ENCODE measurements around the gene LMO4. TPM values are rescaled to one million over a fixed set of nuclear protein-coding genes. Genes with fewer than 3 reads are reported as not detected.

Gene LMO4
- 10 to 100 TPM; 32.7 to 57.3 (median 52.1) TPM for total RNA-seq

- peak within 1 kb of the TSS; percentile 97 to 100 (median 98) for H3K27ac ChIP-seq
- WGBS, 2 donors = 2% methylated on average over 10 to 23 of the region's 93 CpGs
- H3K4me1 ChIP-seq = peaks cover 7 to 39% (median 7%) of the 10 kb centered on the region in 3 donors
- no peaks in the 10 kb centered on the region for H3K36me3 ChIP-seq
- H3K4me3 ChIP-seq = peak within 1 kb of the TSS; percentile 88 to 99 (median 92)
- no peaks in the 10 kb centered on the region for H3K27me3 ChIP-seq
- peak in 2 of 6 experiments; percentile 26 to 48 for TF ChIP-seq CTCF (IDR thresholded peaks at IDR 0.05)
- peak in 3 of 4 donors; percentile 87 to 96 (median 88) for TF ChIP-seq POLR2A (IDR thresholded peaks at IDR 0.05)
- intact Hi-C loops (cut with DNase I) = loop anchor here (10.0 kb wide), 1 partner anchor 626 kb away; no protein-coding TSS in a partner anchor
- no peaks in the 10 kb centered on the region for H3K9me3 ChIP-seq
- peak; percentile 86 for DNase-seq
Observed at GRCh38 chr1:87328272-87329050, at the start of gene LMO4. TSS of gene LMO4 (plus strand) at chr1:87328880. CDS start at chr1:87332016, 3,136 bp downstream.

- Histone ChIP-seq H3K9me3 (no peaks in the 10 kb centered on the region), H3K36me3 (no peaks in the 10 kb centered on the region), H3K27ac (peak overlapping the region in 2 of 4 donors; percentile 53 to 59), H3K4me1 (peaks cover 0 to 4% (median 0%) of the 10 kb centered on the region in 3 donors), H3K27me3 (no peaks in the 10 kb centered on the region), H3K4me3 (no peak overlapping the region)
- TF ChIP-seq POLR2A (IDR thresholded peaks at IDR 0.05) (no peak), CTCF (IDR thresholded peaks at IDR 0.05) (no peak)
- DNase-seq = no peak
- intact Hi-C loops (cut with DNase I) = no loop called here
- 80 to 88% methylated on average over 2 of the region's 2 CpGs for WGBS, 2 donors
Observed at GRCh38 chr1:87279536-87279875, 49.2 kb upstream of the LMO4 start.

- Histone ChIP-seq H3K27me3 (no peaks in the 10 kb centered on the region), H3K27ac (peak overlapping the region in 2 of 4 donors; percentile 53 to 59), H3K36me3 (no peaks in the 10 kb centered on the region), H3K4me1 (peaks cover 0 to 4% (median 0%) of the 10 kb centered on the region in 3 donors), H3K9me3 (no peaks in the 10 kb centered on the region), H3K4me3 (no peak overlapping the region)
- DNase-seq = no peak
- TF ChIP-seq POLR2A (IDR thresholded peaks at IDR 0.05) (no peak), CTCF (IDR thresholded peaks at IDR 0.05) (peak in 1 of 6 experiments; percentile 24)
- intact Hi-C loops (cut with DNase I) = loop anchor here (10.0 kb wide), 1 partner anchor 145 kb away; no protein-coding TSS in a partner anchor
- WGBS, 2 donors = 47 to 62% methylated on average over 1 to 2 of the region's 2 CpGs
Observed at GRCh38 chr1:87279966-87280535, 48.6 kb upstream of the LMO4 start.

GRCh38 chr1:87284456-87285240 lies 44.0 kb upstream of the LMO4 start:
- Histone ChIP-seq H3K4me1 (no peaks in the 10 kb centered on the region), H3K4me3 (no peak overlapping the region), H3K36me3 (no peaks in the 10 kb centered on the region), H3K9me3 (no peaks in the 10 kb centered on the region), H3K27ac (no peak overlapping the region), H3K27me3 (no peaks in the 10 kb centered on the region)
- TF ChIP-seq POLR2A (IDR thresholded peaks at IDR 0.05) = no peak
- TF ChIP-seq CTCF (IDR thresholded peaks at IDR 0.05) = no peak
- intact Hi-C loops (cut with DNase I) = loop anchor here (10.0 kb wide), 1 partner anchor 150 kb away; no protein-coding TSS in a partner anchor
- no peak for DNase-seq
- 67 to 73% methylated on average over 11 to 13 of the region's 13 CpGs for WGBS, 2 donors
